NT2/D1 (cell line): ENCODE measurements around the gene STAB1.

Experiments used
- SUZ12 ChIP-seq: IDR thresholded peaks from 2 replicates; pipeline ENCODE4 v1.6.1; 2011; ENCODE audit not compliant: insufficient read length, insufficient read depth; ENCODE audit errors: extremely low read depth
- YY1 ChIP-seq: IDR thresholded peaks from 2 replicates; pipeline ENCODE4 v1.6.1; 2011; ENCODE audit not compliant: insufficient read length, insufficient read depth
- ZNF274 ChIP-seq: IDR thresholded peaks from 2 replicates; pipeline ENCODE4 v1.6.1; 2011; ENCODE audit warnings: mild to moderate bottlenecking, low read depth, low read length

DNA sequence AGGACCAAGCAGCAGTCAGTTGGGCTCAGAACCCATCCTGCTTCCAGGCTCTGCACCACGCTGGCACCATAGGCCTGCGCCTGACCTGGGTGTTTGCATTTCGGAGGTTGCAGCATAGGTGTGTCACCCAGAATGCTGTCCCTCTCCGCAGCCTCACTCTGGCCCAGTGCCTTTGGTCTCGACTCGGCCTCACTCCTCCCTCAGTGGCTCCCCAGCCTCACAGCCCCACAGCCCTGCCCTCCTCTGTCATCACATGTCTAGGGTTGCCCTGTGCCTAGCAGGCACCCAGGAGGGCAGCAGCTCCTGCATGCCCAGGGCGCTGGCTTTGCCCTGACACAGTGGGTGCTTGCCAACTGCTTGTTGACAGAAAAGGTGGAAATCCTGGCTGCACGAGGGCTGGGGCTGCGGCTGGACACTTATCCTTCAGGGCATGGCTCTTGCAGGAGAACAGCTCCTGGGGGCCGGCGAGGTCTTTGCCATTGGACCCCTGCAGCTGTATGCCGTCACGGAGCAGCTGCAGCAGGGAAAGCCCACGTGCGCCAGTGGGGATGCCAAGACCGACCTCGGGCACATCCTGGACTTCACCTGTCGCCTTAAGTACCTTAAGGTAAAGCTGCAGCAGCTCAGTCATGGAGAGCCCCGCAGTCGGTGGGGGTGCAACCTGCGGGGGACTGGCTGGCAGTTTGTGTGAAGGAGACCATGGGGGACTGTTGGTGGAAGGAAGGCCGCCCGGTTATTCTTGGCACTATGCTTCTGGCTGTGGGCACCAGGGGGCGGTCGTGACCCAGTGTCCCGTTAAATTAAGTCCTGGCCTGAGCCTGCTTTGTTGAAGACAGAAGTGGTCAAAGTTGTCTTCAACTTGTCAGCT lies 23.5 kb upstream of the STAB1 start:
- TF ChIP-seq YY1, result no peak
- TF ChIP-seq ZNF274, result no peak
- no peak for TF ChIP-seq SUZ12
